Upper lobe of left lung (tissue), 6 donors: ENCODE data around the gene NIFK. TPM values are rescaled to one million over a fixed set of nuclear protein-coding genes. Genes with fewer than 3 reads are reported as not detected.

Experiments
- ATAC-seq, 2 donors: fragments of 200-7000 bp; cut with Tn5 transposase; one replicate each; pipeline ENCODE4 v1.9.1; 2022; ENCODE audit warnings: mild to moderate bottlenecking in 2 of 2, moderate library complexity in 2 of 2; ENCODE audit not compliant: low FRiP score in 2 of 2
- DNase-seq, 2 donors: peaks; one replicate each; pipeline ENCODE4 v3.0.0-alpha.2; 2019 to 2020
- H3K27ac ChIP-seq, 4 donors: fragments of 200-600 bp; sonication (generic); one replicate each; pipeline ENCODE4 v1.5.1; 2016 to 2019
- H3K27me3 ChIP-seq, 4 donors: fragments of 200-600 bp; sonication (generic); one replicate each; pipeline ENCODE4 v1.5.1; 2017 to 2019
- H3K36me3 ChIP-seq, 4 donors: fragments of 200-600 bp; sonication (generic); one replicate each; pipeline ENCODE4 v1.5.1; 2016 to 2019
- H3K4me1 ChIP-seq, 4 donors: fragments of 200-600 bp; sonication (generic); one replicate each; pipeline ENCODE4 v1.5.1; 2018 to 2019
- H3K4me3 ChIP-seq, 4 donors: fragments of 200-600 bp; sonication (generic); one replicate each; pipeline ENCODE4 v1.5.1; 2017 to 2019; ENCODE audit warnings: mild to moderate bottlenecking in 2 of 4, moderate library complexity in 1 of 4
- H3K9me3 ChIP-seq, 4 donors: fragments of 200-600 bp; sonication (generic); one replicate each; pipeline ENCODE4 v1.5.1; 2018 to 2019
- CTCF ChIP-seq, 6 experiments: fragments of 450-650 bp in 4 of 6; fragments of 200-600 bp in 2 of 6; sonication (generic) in 2 of 6; IDR thresholded peaks; one replicate each; pipeline ENCODE4 v1.5.1; 2016 to 2019; ENCODE audit warnings: antibody characterized with exemption in 6 of 6
- EP300 ChIP-seq, 4 donors: sonication (generic); formaldehyde crosslinking; IDR thresholded peaks; one replicate each; pipeline ENCODE4 v1.5.1; 2017; ENCODE audit warnings: antibody characterized with exemption in 4 of 4, control low read depth in 2 of 4
- POLR2A ChIP-seq, 4 donors: fragments of 450-650 bp; IDR thresholded peaks; one replicate each; pipeline ENCODE4 v1.5.1; 2016 to 2017; ENCODE audit warnings: antibody characterized with exemption in 4 of 4, mild to moderate bottlenecking in 2 of 4
- POLR2AphosphoS5 ChIP-seq, 2 donors: sonication (generic); formaldehyde crosslinking; IDR thresholded peaks; one replicate each; pipeline ENCODE4 v1.5.1; 2017; ENCODE audit warnings: antibody characterized with exemption in 2 of 2
- WGBS, 2 donors: methylation state at CpG; one replicate each; pipeline ENCODE4 v1.1.5; 2017 to 2018; 5-methylcytosine and 5-hydroxymethylcytosine counted together
- total RNA-seq, 6 donors: library from RNA; depleted of rRNA in 4 of 6; stranded (reverse); fragments of >200 nt in 4 of 6; gene quantifications; one replicate each; pipeline versions ENCODE4 v1.1.0 to v1.2.1, GENCODE V29; 2016 to 2021
- donor health status: DM: no; HTN: no; CAD: no; lungs with moderate emphysema.
- donor health status: DM: no; HTN: yes; CAD: no; lungs with severe emphysema.

Gene NIFK
- total RNA-seq, result 10 to 100 TPM; 10.8 to 57.6 (median 27.4) TPM

GRCh38 chr2:121736462-121737336, at the start of gene NIFK:
Gene NIFK (minus strand): TSS chr2:121736875. CDS start chr2:121736850, 25 bp downstream.
- TF ChIP-seq EP300 (IDR thresholded peaks at IDR 0.05), result peak in 1 of 4 donors; percentile 45
- peak; percentile 66 to 79 for TF ChIP-seq POLR2AphosphoS5 (IDR thresholded peaks at IDR 0.05)
- peak in 1 of 4 donors; percentile 50 for TF ChIP-seq POLR2A (IDR thresholded peaks at IDR 0.05)
- TF ChIP-seq CTCF (IDR thresholded peaks at IDR 0.05), result peak in 2 of 6 experiments; percentile 6 to 36

GRCh38 chr2:121783180-121783579, 46.5 kb upstream of the NIFK start:
- ATAC-seq (no peak), DNase-seq (no peak)
- WGBS, 2 donors, result 46 to 54% methylated on average over 2 of the region's 2 CpGs
- Histone ChIP-seq H3K36me3 (no peaks in the 10 kb centered on the region), H3K27ac (no peak overlapping the region), H3K9me3 (no peaks in the 10 kb centered on the region), H3K4me3 (no peak overlapping the region), H3K4me1 (no peaks in the 10 kb centered on the region), H3K27me3 (no peaks in the 10 kb centered on the region)
- TF ChIP-seq POLR2AphosphoS5 (IDR thresholded peaks at IDR 0.05), result no peak
- TF ChIP-seq POLR2A (IDR thresholded peaks at IDR 0.05), result no peak
- no peak for TF ChIP-seq CTCF (IDR thresholded peaks at IDR 0.05)
- no peak for TF ChIP-seq EP300 (IDR thresholded peaks at IDR 0.05)

More at GRCh38 chr2:121736462-121737336, at the start of gene NIFK:
- Histone ChIP-seq H3K4me1 (peaks cover 6 to 20% (median 15%) of the 10 kb centered on the region in 4 donors), H3K27me3 (no peaks in the 10 kb centered on the region), H3K9me3 (no peaks in the 10 kb centered on the region), H3K4me3 (peak within 1 kb of the TSS; percentile 64 to 94 (median 84)), H3K27ac (peak within 1 kb of the TSS; percentile 65 to 86 (median 84)), H3K36me3 (peaks cover 0 to 34% (median 22%) of the 10 kb centered on the region in 4 donors)
- 1 to 2% methylated on average over 19 to 53 of the region's 93 CpGs for WGBS, 2 donors
- ATAC-seq (peak; percentile 99), DNase-seq (peak; percentile 100)

- H3K36me3 ChIP-seq, result no peaks in the 10 kb centered on the region
- ATAC-seq, result no peak
- H3K4me1 ChIP-seq, result no peaks in the 10 kb centered on the region
- TF ChIP-seq POLR2A (IDR thresholded peaks at IDR 0.05) (no peak), EP300 (IDR thresholded peaks at IDR 0.05) (no peak), POLR2AphosphoS5 (IDR thresholded peaks at IDR 0.05) (no peak), CTCF (IDR thresholded peaks at IDR 0.05) (no peak)
- no peaks in the 10 kb centered on the region for H3K27me3 ChIP-seq
- H3K27ac ChIP-seq, result no peak overlapping the region
- no peak for DNase-seq
- H3K9me3 ChIP-seq, result no peaks in the 10 kb centered on the region
- H3K4me3 ChIP-seq, result no peak overlapping the region
- 71 to 86% methylated on average over 7 of the region's 7 CpGs for whole genome bisulfite sequencing, 2 donors
Observed at GRCh38 chr2:121778741-121779487, 42.2 kb upstream of the NIFK start.

- 59 to 76% methylated on average over 1 of the region's 1 CpG for WGBS, 2 donors
- DNase-seq, result no peak
- Histone ChIP-seq H3K4me1 (no peaks in the 10 kb centered on the region), H3K27me3 (no peaks in the 10 kb centered on the region), H3K36me3 (no peaks in the 10 kb centered on the region), H3K27ac (no peak overlapping the region), H3K9me3 (no peaks in the 10 kb centered on the region), H3K4me3 (no peak overlapping the region)
- no peak for TF ChIP-seq POLR2AphosphoS5 (IDR thresholded peaks at IDR 0.05)
- TF ChIP-seq CTCF (IDR thresholded peaks at IDR 0.05), result no peak
- no peak for TF ChIP-seq EP300 (IDR thresholded peaks at IDR 0.05)
- TF ChIP-seq POLR2A (IDR thresholded peaks at IDR 0.05), result no peak
- ATAC-seq, result no peak
Observed at GRCh38 chr2:121777699-121778058, 41.0 kb upstream of the NIFK start.
